ENCODE results near the gene ERP44.
"Not testable (repeated sequence)": the region's sequence is repeated elsewhere in the genome, so short reads cannot be mapped to it uniquely, and the experiment has no call there.

Gene ERP44

DNA sequence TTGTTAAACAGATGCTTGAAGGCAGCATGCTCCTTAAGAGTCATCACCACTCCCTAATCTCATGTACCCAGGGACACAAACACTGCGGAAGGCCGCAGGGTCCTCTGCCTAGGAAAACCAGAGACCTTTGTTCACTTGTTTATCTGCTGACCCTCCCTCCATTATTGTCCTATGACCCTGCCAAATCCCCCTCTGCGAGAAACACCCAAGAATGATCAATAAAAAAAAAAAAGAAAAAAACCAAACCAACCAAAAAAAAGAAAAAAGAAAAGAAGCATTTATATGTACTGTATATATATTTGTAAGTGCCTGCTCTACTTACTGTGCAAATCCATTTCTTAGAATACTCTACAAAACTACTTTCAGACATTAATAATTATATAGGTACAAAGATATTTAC lies 29.7 kb downstream of the ERP44 start:
- DNase-seq = not testable (repeated sequence)

DNA sequence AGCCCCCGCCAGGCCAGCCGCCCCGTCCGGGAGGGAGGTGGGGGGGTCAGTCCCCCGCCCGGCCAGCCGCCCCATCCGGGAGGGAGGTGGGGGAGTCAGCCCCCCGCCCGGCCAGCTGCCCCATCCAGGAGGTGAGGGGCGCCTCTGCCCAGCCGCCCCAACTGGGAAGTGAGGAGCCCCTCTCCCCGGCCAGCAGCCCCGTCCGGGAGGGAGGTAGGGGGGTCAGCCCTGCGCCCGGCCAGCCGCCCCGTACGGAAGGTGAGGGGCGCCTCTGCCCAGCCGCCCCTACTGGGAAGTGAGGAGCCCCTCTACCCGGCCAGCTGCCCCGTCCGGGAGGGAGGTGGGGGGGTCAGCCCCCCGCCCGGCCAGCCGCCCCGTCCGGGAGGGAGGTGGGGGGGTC lies 30.8 kb downstream of the ERP44 start:
- DNase-seq = not testable (repeated sequence)

DNA sequence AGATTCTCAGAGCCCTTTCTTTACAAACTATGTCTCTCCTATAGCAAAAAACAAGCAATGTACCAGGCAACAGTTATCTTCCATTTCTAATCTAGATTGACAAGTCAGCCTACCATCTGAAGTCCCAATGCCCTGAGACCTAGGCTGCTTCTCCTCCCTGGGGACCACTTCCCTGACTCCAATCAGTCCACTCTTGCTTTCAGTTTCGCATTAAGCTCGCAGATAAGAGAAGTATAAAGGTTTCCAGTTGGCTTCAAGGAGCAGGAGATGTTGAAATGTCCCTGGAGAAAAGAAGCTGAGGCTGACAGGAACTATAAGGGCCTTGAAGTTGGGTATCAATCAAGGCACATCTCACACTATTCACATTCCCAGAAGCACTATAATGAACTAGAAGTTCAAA lies 32.3 kb downstream of the ERP44 start:
- no peak for DNase-seq

DNA sequence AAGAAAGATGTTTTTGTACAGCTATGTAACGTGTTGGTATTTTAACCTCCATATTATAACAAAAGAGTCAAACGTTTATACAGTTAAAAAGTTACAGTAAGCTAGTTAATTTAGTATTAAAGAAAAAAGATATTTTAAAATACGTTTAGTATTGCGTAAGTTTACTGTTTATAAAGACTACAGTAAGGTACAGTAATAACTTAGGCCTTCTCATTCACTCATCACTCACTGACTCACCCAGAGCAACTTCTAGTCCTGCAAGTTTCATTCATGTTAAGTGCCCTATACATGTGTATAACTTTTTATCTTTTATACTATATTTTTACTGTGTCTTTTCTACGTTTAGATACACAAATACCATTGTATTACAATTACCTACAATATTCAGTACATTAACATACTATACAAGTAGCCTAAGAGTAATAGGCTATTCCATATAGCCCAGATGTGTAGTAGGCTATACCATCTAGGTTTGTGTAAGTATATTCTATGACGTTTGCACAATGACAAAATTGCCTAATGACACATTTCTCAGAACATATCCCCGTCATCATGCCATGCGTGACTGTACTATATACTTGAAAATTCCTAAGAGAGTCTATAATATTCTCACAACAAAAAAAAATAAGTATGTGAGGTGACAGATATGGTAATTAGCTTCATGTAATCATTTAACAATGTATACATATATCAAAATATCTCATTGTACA lies 33.8 kb downstream of the ERP44 start:
- DNase-seq = no peak

DNA sequence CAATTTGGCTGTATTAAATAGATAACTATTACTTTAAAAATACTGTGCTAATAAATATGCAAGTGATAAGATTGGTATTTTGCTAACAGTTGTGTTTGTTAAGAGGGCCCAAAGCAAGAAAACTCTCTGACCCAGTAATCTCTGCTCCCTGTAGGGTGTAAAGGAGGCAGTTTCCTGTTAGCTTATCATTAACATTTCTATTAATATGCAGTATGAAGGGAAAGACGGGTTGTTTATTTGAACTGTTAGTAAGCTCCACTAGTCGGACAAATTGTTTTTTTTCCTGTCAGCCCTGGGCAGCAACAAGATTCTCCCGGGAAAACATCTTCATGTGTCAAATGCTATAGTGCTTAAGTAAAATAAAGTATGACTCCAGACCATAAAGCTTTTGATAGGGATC lies 35.6 kb downstream of the ERP44 start:
- DNase-seq = no peak

DNA sequence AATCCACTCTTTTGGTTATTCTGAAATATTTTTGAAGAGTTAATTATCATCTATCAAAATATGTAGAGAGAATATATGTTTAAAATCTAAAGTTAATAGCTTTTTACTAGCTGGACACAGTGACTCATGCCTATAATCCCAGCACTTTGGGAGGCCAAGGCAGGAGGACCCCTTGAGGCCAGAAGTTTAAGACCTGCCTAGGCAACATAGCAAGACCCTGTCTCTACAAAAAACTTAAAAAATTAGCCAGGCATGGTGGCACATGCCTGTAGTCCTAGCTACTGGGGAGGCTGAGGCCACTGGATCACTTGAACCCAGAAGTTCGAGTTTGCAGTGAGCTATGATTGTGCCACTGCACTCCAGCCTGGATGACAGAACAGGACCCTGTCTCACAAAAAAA lies 36.1 kb downstream of the ERP44 start:
- DNase-seq = not testable (repeated sequence)

DNA sequence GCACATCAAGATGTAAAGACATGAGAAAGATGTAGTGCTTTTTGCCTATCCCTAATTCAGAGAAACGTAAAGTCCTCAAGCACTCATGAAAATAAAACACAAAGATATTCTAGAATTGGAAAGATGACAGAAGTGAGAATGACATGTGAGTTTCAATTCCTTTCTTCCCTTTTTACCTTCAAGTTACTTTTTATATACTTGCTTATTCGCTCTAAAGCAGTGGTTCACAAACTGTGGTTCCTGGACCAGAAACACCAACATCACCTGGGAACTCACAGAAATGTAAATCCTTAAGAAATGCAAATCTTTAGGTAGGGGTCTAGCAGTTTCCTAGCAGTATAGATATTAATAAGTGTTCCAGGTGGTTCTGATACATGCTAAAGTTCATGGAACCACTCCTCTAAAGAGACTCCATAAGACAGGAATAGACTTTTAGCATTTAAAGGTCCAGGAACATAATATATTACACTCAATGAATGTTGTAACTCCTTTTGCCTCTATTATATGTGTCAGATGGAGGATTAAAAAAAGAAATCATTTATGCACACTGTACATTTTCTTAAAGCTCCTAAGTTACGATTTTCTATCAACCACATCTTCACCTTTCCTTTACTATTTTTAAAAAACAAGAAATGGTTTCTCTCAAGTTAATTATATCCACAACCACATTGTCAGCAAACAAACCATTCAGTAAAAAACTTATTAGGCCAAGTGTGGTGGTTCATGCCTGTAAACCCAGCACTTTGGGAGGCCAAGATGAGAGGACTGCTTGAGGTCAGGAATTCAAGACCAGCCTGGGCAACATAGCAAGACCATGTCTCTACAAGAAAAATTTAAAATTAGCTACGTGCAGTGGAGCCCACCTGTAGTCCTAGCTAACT lies 39.9 kb downstream of the ERP44 start:
- no peak for DNase-seq

DNA sequence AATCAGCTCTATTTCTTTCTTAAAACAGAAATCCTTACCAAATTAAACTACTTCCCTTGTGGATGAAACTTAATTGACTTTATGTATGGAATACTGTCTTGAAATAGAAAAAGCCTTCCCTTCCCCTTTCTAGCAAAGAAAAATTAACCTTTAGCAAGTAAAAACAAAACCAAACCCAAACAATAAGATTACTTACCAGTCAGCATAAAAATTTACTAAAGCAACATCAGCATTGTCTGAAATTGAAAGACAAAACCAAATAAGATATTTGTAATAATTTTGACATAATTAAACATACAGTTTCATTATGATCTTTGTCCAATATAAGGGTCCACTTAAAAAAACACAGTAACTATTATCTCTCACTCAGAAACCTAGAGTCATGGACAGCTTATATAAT lies 41.2 kb downstream of the ERP44 start:
- DNase-seq = no peak

DNA sequence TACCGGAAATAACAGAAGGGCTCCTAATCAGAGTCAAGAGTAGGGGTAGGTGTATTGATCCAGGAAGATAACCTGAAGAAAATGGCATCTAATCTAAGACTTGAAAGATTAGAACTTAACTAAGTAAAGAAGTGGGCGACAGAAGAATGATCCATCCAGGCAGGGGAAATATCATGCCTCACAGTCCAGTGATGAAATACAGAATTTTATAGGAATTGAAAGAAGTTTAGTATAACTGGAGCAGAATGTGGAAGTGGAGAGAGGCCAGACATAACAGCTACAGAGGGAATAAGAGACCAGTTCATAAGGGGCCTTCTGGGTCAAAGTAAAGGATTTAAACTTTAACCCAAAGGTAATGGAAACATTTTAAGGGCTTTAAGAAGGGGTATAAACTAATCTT lies 42.2 kb downstream of the ERP44 start:
- no peak for DNase-seq

DNA sequence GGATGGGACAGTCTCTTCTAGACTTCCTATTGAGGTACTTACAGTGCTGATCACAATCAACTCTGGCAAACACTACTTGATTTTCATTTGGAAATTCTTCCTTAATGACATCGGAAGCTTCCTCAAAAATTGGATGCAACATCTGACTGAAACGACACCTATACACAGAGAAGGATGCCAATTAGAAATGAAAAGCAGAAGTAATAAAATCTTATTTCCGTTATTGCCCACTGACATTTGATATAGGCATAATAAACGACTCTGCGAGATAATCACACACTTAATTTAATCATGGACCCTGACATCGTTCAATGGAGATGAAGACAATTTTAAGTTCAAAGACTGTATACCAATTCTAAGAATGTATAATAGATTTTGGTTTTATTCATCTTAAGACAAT lies 46.4 kb downstream of the ERP44 start:
- no peak for DNase-seq

DNA sequence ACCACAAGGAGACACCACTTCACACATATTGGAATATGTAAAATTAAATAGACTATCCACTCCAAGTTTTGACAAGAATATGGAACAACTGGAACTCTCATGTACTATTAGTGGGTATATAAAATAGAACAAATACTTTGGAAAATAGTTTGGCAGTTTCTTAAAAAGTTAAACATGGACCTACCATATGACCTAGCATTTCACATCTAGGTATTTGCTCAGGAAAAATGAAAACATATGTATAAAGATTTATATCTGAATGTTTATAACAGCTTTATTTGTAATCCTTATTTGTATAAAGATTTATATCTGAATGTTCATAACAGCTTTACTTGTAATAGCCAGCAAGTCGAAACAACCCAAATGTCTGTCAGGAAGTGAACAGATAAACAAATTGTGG lies 49.2 kb downstream of the ERP44 start:
- no peak for DNase-seq

DNA sequence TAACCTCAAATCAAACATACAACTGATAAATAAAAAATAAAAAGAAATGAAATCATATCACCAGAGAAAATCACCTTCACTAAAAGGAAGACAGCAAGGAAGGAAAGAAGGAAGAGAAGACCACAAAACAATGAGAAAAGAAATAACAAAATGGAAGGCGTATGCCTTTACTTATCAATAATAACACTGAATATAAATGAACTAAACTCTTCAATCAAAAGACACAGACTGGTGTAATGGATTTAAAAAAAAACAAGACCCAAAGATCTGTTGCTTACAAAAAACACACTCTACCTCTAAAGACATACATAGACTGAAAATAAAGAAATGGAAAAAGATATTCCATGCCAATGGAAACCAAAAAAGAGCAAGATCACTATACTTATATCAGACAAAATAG lies 60.3 kb downstream of the ERP44 start:
- DNase-seq = no peak

DNA sequence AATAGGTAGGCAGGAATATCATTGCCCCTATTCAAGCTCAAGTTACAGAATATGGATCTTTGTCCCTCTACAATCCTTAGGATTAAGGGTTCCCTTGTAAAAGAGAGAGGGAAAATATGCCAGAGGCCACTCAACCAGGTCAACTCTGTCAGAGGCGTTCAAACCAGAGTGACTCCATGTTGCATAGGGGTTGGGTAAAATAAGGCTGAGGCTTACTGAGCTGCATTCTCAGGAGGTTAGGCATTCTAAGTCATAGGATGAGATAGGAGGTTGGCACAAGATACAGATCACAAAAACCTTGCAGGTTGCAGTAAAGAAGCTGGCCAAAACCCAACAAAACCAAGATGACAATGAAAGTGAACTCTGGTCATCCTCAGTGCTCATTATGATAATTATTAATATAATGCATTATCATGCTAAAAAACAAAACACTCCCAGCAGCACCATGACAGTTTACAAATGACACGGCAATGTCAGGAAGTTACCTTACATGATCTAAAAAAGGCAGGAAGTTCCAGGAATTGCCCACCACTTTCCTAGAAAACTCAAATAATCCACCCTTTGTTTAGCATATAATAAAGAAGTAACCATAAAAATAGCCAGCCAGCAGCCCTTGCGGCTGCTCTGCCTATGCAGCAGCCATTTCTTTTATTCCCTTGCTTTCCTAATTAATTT lies 64.8 kb downstream of the ERP44 start:
- no peak for DNase-seq

DNA sequence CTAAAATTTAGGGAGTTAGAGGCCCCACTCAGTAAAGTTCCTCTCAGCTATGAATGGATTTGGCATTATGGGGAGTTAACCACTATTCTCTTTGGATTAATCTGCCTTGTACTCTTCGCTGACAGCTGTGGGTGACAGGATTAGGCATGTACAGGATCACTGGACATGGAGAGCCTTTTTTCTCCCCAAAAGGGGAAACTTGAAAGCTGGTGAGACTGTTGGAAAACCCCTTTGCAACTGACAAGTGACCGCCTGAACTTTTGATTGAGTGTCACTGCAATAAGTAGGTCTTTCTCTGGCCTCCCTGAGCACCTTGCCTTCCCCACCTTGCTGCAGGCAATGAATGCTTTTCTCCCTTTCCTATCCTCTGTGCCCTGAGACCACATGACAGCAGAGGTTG lies 68.3 kb downstream of the ERP44 start:
- DNase-seq = no peak

DNA sequence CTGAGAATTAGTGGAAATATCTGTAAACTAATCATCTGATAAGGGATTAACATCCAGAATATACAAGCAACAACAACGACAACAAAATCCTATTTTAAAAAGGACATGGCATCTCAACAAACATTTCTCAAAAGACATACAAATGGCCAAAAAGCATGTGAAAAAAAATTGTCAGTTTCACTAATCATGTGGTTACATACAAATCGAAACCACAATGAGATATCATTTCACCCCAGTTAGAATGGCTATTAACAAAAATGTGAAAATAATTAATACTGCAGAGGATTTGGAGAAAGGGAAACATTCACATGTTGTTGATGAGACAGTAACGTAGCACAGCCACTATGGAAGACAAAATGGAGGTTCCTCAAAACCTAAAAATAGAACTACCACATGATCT lies 69.5 kb downstream of the ERP44 start:
- no peak for DNase-seq

DNA sequence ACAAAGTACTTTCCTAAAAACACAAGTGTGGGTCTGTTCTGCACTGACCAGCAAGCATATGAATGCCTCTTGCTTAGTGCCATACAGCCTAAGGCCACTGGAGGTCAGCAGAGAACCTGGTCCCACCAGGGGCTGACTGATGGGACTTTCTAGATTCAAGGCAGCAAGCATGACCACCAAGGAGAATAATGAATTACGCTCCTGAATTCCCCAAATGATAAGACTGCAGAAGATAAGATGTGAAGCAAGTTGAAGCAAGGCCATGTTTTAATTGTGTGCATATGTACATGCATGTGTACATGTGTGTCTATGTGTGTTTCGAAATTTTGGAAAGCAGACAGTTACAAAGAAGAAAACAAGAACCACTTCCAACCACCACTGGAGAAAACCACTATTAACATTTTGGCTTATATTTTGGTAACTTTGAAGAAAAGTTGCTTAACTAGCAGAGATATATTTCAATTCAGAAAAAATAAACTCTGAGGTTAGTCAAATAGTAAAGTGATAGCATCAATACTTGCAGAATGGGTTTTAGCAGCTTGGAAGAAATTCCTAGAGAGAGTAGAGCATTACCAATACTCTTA lies 70.5 kb downstream of the ERP44 start:
- peak in 47 of 56 donors; percentile 2 to 79 (median 35) for DNase-seq

DNA sequence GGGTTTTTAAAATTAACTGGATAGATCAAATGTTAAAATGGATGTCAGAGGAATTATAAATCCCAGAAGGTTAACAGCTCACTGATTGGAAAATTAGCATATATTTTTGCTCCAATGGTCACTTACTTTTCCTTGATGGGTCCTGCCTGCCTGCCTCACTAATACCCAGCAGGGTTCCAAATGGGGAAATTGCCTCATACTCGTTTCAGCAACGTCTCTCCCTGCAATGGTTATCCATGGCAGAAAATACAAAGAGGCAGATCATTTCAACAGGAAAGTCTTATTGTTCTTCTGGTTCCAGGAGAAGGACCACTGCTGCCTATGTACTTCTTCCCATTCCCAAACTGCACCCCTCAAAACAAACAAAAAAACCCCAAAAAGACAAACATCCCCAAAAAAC lies 71.3 kb downstream of the ERP44 start:
- DNase-seq = no peak

DNA sequence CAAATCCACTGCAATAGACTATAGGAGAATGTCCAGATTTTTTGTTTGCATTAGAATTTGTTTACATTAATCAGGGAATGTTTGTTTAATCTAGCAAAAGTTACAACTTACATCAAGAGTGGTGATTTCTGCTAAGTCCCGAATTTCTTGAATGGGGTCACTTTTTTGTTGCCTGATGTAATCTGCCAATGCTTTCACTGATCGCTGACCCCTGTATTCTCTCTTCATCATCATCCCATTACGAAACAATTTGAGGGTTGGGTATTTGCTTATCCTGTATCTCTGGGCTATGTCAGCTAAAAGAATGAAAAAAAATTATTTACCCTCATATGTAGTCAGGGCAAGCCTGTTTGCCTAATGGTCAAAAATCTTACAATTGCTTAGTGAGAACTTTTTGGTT lies 76.9 kb downstream of the ERP44 start:
- no peak for DNase-seq

DNA sequence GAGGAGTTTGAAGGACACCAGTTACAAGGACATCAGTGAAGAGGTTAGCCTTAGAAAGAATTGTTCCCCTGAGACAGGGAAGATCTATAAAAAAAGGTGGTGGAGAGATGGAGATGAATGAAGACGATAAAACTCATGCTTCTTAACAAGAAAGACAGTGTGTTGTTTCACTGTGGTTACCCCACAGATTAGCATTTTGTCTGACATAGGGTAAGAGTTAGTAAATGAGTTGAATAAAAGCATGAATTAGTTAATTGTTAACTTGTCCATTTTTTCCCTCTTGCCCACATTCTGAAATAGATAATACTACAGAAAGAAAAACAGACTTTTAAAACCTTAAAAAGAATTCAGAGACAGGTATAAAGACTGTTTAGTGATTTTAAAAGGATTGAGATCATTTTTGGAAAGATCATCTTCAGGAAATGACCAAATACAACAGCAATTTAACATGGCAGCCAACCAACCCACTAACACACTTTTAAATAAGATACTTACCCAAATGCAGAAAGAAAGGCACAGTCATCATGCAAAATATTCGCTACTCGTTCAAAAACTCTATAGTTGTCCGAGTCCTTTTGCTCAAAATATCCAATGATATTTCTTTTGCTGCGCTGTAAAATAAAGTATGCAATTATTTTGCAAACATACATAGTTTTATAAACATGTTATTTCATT lies 78.5 kb downstream of the ERP44 start:
- no peak for DNase-seq

DNA sequence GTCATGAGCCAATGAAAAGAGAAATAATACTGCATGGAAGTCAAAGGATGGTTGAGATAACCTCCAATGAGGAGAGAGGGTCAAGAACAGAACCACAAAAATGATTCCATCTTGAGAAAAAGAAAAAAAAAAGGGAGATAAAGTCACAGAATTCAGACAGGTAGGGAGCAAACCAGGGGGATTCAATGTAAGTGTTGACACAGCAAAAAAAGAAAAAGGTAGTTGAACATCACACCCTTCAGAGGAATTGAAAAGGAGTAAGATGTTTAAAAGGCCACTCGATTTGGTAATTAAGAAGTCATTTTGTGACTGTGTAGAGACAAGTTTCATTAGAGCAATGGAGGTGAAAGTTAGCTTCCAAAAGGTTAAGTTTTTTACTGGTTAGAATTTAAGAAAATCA lies 79.3 kb downstream of the ERP44 start:
- no peak for DNase-seq

DNA sequence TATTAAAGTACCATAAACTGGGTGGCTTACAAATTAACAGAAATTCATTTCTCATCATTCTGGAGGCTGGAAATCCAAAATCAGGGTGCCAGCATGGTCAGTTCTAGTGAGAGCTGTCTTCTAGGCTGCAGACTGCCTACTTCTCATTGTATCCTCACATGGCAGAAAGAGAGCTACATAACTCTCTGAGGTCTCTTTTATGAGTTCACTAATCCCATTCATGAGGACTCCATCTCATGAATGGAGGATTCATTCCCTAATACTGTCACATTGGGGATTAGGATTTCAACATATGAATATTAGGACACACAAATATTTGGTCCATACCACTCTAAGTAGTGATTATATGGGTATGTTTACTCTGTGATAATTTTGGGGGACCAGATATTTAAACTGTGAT lies 84.0 kb downstream of the ERP44 start:
- no peak for DNase-seq
